Right lobe of liver (tissue), 6 donors: Measurements from ENCODE around the gene NKD2. TPM values are rescaled to one million over a fixed set of nuclear protein-coding genes. Genes with fewer than 3 reads are reported as not detected.

Source experiments
- ATAC-seq, 4 donors: fragments of 200-7000 bp; cut with Tn5 transposase; one replicate each; pipeline ENCODE4 v1.9.1; 2020; ENCODE audit warnings: mild to moderate bottlenecking in 4 of 4, moderate library complexity in 4 of 4
- DNase-seq, 3 donors: peaks; one replicate each; pipeline ENCODE4 v3.0.0-alpha.2; 2020
- H3K27ac ChIP-seq, 3 donors: fragments of 200-600 bp; one replicate each; pipeline ENCODE4 v1.8.0; 2022
- H3K27me3 ChIP-seq, 2 donors: fragments of 200-600 bp; one replicate each; pipeline ENCODE4 v1.8.0; 2022
- H3K36me3 ChIP-seq, 4 donors: fragments of 200-600 bp; sonication (generic) in 1 of 4; one replicate each; pipeline versions ENCODE4 v1.5.1 to v1.8.0; 2017 to 2022; ENCODE audit warnings: control low read depth in 1 of 4
- H3K4me1 ChIP-seq, 4 donors: fragments of 200-600 bp; sonication (generic) in 1 of 4; one replicate each; pipeline versions ENCODE4 v1.5.1 to v1.8.0; 2017 to 2022; ENCODE audit warnings: control low read depth in 1 of 4
- H3K4me3 ChIP-seq, 3 donors: fragments of 200-600 bp; one replicate each; pipeline ENCODE4 v1.8.0; 2022
- H3K9me3 ChIP-seq, 4 donors: fragments of 200-600 bp; sonication (generic) in 1 of 4; one replicate each; pipeline versions ENCODE4 v1.5.1 to v1.8.0; 2017 to 2022; ENCODE audit warnings: control low read depth in 1 of 4
- CTCF ChIP-seq, 4 donors: fragments of 200-600 bp in 3 of 4; fragments of 450-650 bp in 1 of 4; IDR thresholded peaks; one replicate each; pipeline versions ENCODE4 v1.5.1 to v1.8.0; 2016 to 2022; ENCODE audit warnings: antibody characterized with exemption in 4 of 4, mild to moderate bottlenecking in 2 of 4
- POLR2A ChIP-seq: fragments of 450-650 bp; IDR thresholded peaks from one replicate; pipeline ENCODE4 v1.6.1; 2017; ENCODE audit warnings: antibody characterized with exemption, mild to moderate bottlenecking
- WGBS: methylation state at CpG from one replicate; pipeline ENCODE4 v1.1.6; 2018; ENCODE audit warnings: low coverage, low lambda C conversion rate; ENCODE audit not compliant: insufficient coverage; ENCODE audit errors: missing lambda C conversion rate; 5-methylcytosine and 5-hydroxymethylcytosine counted together
- intact Hi-C, 2 donors: fragments of 100-400 bp; cut with DNase I; formaldehyde crosslinking; loops; one replicate each; pipeline versions ENCODE4 v1.11.2 to v1.14.1; 2022
- total RNA-seq, 6 experiments: library from RNA; depleted of rRNA in 2 of 6; stranded (reverse); fragments of >200 nt in 2 of 6; fragmentation: NEBNext Ultra II Directional in 3 of 6; extraction: Animal tissue kit (Norgen Biotek cat#: 25700) in 3 of 6; gene quantifications; one replicate each; pipeline versions ENCODE4 v1.1.0 to v1.2.4, GENCODE V29; 2016 to 2023
- donor health status: DM: no; HTN: yes; CAD: no.
- donor health status: DM: no; HTN: no; CAD: no.
- donor health status: DM: no; HTN: no; CAD: no.
- donor health status: DM: no; HTN: yes; CAD: no.
- donor health status: DM: no; HTN: yes; CAD: no.

The NKD2 gene
- total RNA-seq, 6 experiments from 2014 or later = 0.93 to 2.9 (median 2.2) TPM

DNA sequence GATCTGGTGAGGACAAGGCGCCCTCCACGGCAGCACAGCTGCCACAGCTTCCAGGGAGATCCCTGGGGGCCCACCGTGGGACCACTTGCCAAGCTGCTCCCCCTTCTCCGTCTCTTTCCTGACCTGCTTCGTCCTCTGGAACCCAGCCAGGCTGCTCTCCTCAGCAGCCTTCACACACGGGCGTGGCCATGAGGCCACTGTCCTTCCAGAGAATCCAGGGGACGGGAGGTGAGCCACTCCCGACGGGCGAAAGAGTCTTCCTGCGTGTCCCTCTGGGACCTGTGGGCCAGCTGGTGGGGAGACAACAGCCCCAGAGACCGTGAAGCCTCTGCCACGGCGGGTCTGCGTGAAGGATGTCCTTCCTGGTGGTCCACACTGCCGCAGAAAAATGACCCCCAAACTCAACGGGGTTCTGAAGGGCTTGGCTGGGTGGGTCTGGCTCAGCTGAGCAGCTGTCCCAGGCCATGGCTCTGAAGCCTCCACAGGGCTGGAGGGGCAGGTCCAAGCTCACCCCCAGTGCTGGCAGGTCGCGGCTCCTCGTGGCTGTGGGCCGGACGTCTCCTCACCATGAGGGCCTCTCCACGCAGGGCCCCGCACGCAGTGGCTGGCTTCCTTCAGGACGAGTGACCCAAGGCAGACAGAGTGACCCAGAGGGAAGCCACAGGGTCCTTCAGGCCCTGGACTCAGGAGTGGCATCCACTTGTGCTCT, 47.4 kb upstream of the NKD2 start:
- H3K4me3 ChIP-seq = no peak overlapping the region
- 82% methylated on average over 4 of the region's 27 CpGs for WGBS
- ATAC-seq = no peak
- intact Hi-C loops = no loop called here
- no peak overlapping the region for H3K27ac ChIP-seq
- no peak for TF ChIP-seq CTCF (IDR thresholded peaks at IDR 0.05)
- TF ChIP-seq POLR2A = no peak
- no peaks in the 10 kb centered on the region for H3K27me3 ChIP-seq
- H3K9me3 ChIP-seq = no peaks in the 10 kb centered on the region
- peaks cover 0 to 12% (median 9%) of the 10 kb centered on the region in 4 donors for H3K4me1 ChIP-seq
- no peaks in the 10 kb centered on the region for H3K36me3 ChIP-seq
- DNase-seq = peak in 1 of 3 donors; percentile 23

DNA sequence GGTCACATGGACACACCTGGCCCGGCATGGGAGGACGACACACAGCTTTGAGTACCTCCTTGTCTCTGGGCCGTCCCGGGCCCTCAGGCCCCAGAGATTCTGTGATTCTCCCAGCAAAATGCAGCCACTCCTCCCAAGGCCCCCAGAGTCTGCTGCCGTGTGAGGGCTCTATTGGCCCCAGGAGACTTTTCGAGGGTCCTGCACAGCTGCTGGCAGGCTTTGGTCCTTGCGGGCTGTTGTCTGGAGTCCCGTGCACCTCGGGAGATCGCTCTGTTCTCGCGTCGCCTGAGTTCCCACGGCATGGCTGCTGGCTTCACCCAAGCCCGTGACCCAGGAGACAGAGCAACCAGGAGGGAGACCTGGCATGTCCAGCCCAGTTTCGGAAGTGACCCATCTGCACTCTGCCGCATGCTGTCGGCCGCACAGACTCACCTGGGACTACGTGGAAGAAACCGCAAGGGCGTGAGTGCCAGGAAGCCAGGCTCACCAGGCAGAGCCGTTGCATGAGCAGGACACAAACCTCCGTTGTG, 46.8 kb upstream of the NKD2 start:
- no peak overlapping the region for H3K4me3 ChIP-seq
- intact Hi-C loops = no loop called here
- no peak overlapping the region for H3K27ac ChIP-seq
- no peak for ATAC-seq
- no peak for TF ChIP-seq CTCF (IDR thresholded peaks at IDR 0.05)
- TF ChIP-seq POLR2A = no peak
- WGBS = 96% methylated on average over 5 of the region's 24 CpGs
- H3K9me3 ChIP-seq = no peaks in the 10 kb centered on the region
- peak in 1 of 3 donors; percentile 19 for DNase-seq
- no peaks in the 10 kb centered on the region for H3K36me3 ChIP-seq
- H3K4me1 ChIP-seq = peaks cover 0 to 9% (median 7%) of the 10 kb centered on the region in 4 donors
- no peaks in the 10 kb centered on the region for H3K27me3 ChIP-seq

- H3K27ac ChIP-seq = no peak overlapping the region
- DNase-seq = no peak
- intact Hi-C loops = no loop called here
- H3K36me3 ChIP-seq = no peaks in the 10 kb centered on the region
- no peaks in the 10 kb centered on the region for H3K9me3 ChIP-seq
- peaks cover 0 to 5% (median 2%) of the 10 kb centered on the region in 4 donors for H3K4me1 ChIP-seq
- no peak for ATAC-seq
- TF ChIP-seq POLR2A = no peak
- TF ChIP-seq CTCF (IDR thresholded peaks at IDR 0.05) = no peak
- H3K4me3 ChIP-seq = no peak overlapping the region
- H3K27me3 ChIP-seq = no peaks in the 10 kb centered on the region
- WGBS = no CpG with 5 or more reads among the region's 15 CpGs
Observed at GRCh38 chr5:962386-962785, 46.2 kb upstream of the NKD2 start.

DNA sequence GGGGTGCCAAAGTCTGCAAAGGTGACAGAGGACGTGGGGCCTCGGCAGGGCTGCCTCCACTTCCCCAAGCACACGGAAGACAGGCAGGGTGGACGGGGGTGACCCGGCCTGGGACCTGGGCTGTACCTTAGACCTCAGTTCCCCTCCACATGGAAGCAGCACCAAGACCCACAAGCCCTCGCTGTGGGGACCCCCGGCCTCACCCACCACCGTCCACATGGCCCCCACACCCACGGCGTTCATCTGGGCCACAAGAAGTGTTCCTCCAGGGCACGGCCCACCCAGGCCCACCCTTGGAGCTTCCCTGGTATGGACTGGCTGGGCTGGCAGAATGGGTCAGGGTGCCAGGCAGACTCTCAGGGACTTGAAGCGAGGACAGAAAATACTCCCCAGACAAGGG, 45.8 kb upstream of the NKD2 start:
- 86% methylated on average over 1 of the region's 12 CpGs for WGBS
- TF ChIP-seq CTCF (IDR thresholded peaks at IDR 0.05) (no peak), POLR2A (no peak)
- ATAC-seq (no peak), DNase-seq (no peak)
- Histone ChIP-seq H3K27ac (no peak overlapping the region), H3K4me1 (peaks cover 0 to under 1% (median under 1%) of the 10 kb centered on the region in 4 donors), H3K36me3 (no peaks in the 10 kb centered on the region), H3K27me3 (no peaks in the 10 kb centered on the region), H3K4me3 (no peak overlapping the region), H3K9me3 (no peaks in the 10 kb centered on the region)
- intact Hi-C loops = no loop called here
